KMS-11 (cell line): ENCODE data around the gene HDAC4.

ENCODE experiments used
- H2AFZ ChIP-seq: fragments of 200-600 bp; sonication (generic); 2 replicates; pipeline ENCODE4 v1.6.1; 2016; ENCODE audit warnings: antibody characterized with exemption, mixed run types, low read depth
- H3K27ac ChIP-seq: fragments of 200-600 bp; sonication (generic); 2 replicates; pipeline ENCODE4 v1.6.1; 2016; ENCODE audit warnings: mild to moderate bottlenecking, mixed run types
- H3K27me3 ChIP-seq: fragments of 200-600 bp; sonication (generic); 2 replicates; pipeline ENCODE4 v1.6.1; 2017; ENCODE audit warnings: mild to moderate bottlenecking, low read depth, mixed run types, moderate library complexity; ENCODE audit not compliant: insufficient read depth
- H3K36me3 ChIP-seq: fragments of 200-600 bp; sonication (generic); 2 replicates; pipeline ENCODE4 v1.6.1; 2017; ENCODE audit warnings: mild to moderate bottlenecking, mixed run types; ENCODE audit not compliant: insufficient read depth
- H3K4me1 ChIP-seq: fragments of 200-600 bp; sonication (generic); 2 replicates; pipeline ENCODE4 v1.6.1; 2016; ENCODE audit warnings: mild to moderate bottlenecking, low read depth, mixed run types; ENCODE audit not compliant: poor library complexity, severe bottlenecking
- H3K4me2 ChIP-seq: fragments of 200-600 bp; sonication (generic); 2 replicates; pipeline ENCODE4 v1.7.0; 2016; ENCODE audit warnings: mild to moderate bottlenecking, mixed run types
- H3K4me3 ChIP-seq: fragments of 200-600 bp; sonication (generic); IDR thresholded peaks from 2 replicates; pipeline ENCODE4 v1.6.1; 2017; ENCODE audit warnings: low read depth, low read length, mixed read lengths; ENCODE audit not compliant: insufficient read depth
- H3K79me2 ChIP-seq: fragments of 200-600 bp; sonication (generic); 2 replicates; pipeline ENCODE4 v1.6.1; 2016; ENCODE audit warnings: low read depth, mixed run types; ENCODE audit not compliant: insufficient read depth
- H3K9ac ChIP-seq: fragments of 200-600 bp; sonication (generic); 2 replicates; pipeline ENCODE4 v1.6.1; 2016; ENCODE audit warnings: mild to moderate bottlenecking, mixed run types
- H4K20me1 ChIP-seq: fragments of 200-600 bp; sonication (generic); 2 replicates; pipeline ENCODE4 v1.6.1; 2016; ENCODE audit warnings: mild to moderate bottlenecking, mixed run types; ENCODE audit not compliant: insufficient read depth
- CTCF ChIP-seq: fragments of 200-600 bp; sonication (generic); conservative IDR thresholded peaks from 2 replicates; pipeline ENCODE4 v1.6.1; 2017; ENCODE audit warnings: low read depth, mild to moderate bottlenecking, antibody characterized with exemption, low read length, moderate library complexity, mixed read lengths

HDAC4 gene

GRCh38 chr2:239398521-239398921 lies 2.3 kb downstream of the HDAC4 start:
- Histone ChIP-seq H4K20me1 (no peaks in the 10 kb centered on the region), H3K9ac (peak overlapping the region; percentile 17; the same call in 1 of the 2 replicates), H3K4me3 (no peak overlapping the region), H3K27me3 (no peaks in the 10 kb centered on the region), H3K4me2 (peak overlapping the region; percentile 79; the same call in 1 of the 2 replicates), H2AFZ (no peak overlapping the region), H3K27ac (no peak overlapping the region; the same call in 1 of the 2 replicates), H3K4me1 (peaks cover 15% of the 10 kb centered on the region), H3K79me2 (peaks cover 49% of the 10 kb centered on the region), H3K36me3 (no peaks in the 10 kb centered on the region)
- no peak for TF ChIP-seq CTCF

DNA sequence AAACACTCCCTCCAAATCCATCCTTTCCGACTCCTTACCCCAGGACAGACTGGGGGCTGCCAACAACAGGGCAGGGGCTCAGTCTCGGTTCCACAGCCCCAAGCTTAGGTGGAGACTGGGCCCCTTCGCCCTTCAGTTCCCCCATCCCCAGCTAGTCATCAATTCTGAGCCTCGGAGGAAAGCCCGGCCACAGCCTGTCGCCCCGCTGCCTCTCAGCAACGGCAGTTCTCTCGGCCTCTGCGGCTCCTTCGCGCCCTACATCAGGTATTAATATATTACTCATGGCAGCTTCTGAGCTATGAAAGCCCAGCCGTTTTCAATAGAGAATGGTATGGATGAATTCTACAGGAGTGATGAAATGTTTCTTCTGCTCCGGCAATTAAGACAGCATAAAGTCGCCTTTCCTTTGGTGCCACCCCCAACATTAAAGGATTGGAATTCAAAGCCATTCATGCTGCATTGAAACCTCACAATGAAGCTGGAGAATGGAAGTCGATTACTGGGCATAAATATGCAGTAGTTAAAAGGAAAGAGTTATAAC lies 2.8 kb downstream of the HDAC4 start:
- Histone ChIP-seq H4K20me1 (no peaks in the 10 kb centered on the region), H3K27me3 (no peaks in the 10 kb centered on the region), H3K79me2 (peaks cover 52% of the 10 kb centered on the region)

GRCh38 chr2:239396881-239397681 lies 3.7 kb downstream of the HDAC4 start:
- Histone ChIP-seq H3K79me2 (peaks cover 59% of the 10 kb centered on the region), H3K27ac (no peak overlapping the region)
- no peak for TF ChIP-seq CTCF

More for the DNA sequence above, 2.8 kb downstream of the HDAC4 start:
- H3K4me1 ChIP-seq: peaks cover 15% of the 10 kb centered on the region
- no peak overlapping the region for H3K9ac ChIP-seq
- H3K36me3 ChIP-seq: no peaks in the 10 kb centered on the region
- no peak overlapping the region for H3K4me3 ChIP-seq
- no peak for TF ChIP-seq CTCF
- no peak overlapping the region for H3K4me2 ChIP-seq
- no peak overlapping the region for H2AFZ ChIP-seq
- H3K27ac ChIP-seq: no peak overlapping the region

GRCh38 chr2:239395524-239395923 lies 5.3 kb downstream of the HDAC4 start:
- Histone ChIP-seq H3K79me2 (peaks cover 68% of the 10 kb centered on the region), H3K4me3 (no peak overlapping the region), H3K4me2 (no peak overlapping the region), H3K27ac (no peak overlapping the region), H3K9ac (no peak overlapping the region), H2AFZ (no peak overlapping the region), H4K20me1 (no peaks in the 10 kb centered on the region), H3K36me3 (no peaks in the 10 kb centered on the region), H3K27me3 (no peaks in the 10 kb centered on the region), H3K4me1 (peaks cover 11% of the 10 kb centered on the region)
- TF ChIP-seq CTCF: no peak

More at GRCh38 chr2:239396881-239397681, 3.7 kb downstream of the HDAC4 start:
- Histone ChIP-seq H3K27me3 (no peaks in the 10 kb centered on the region), H3K4me2 (no peak overlapping the region), H3K36me3 (no peaks in the 10 kb centered on the region), H3K4me3 (no peak overlapping the region), H3K9ac (no peak overlapping the region), H2AFZ (no peak overlapping the region), H4K20me1 (no peaks in the 10 kb centered on the region), H3K4me1 (peaks cover 14% of the 10 kb centered on the region)
